Measurements from ENCODE around the gene KIRREL3.

Gene KIRREL3

GRCh38 chr11:126431401-126432064 lies 569.0 kb downstream of the KIRREL3 start:
- Mint-ChIP-seq H3K4me3 (no peak overlapping the region), H3K4me1 (ENCODE audit: low read depth) (peaks cover 6% of the 10 kb centered on the region), H3K27me3 (no peaks in the 10 kb centered on the region), H3K36me3 (ENCODE audit: low read depth) (no peaks in the 10 kb centered on the region), H3K27ac (no peak overlapping the region), H3K9me3 (no peaks in the 10 kb centered on the region)

GRCh38 chr11:126430581-126431335 lies 569.8 kb downstream of the KIRREL3 start:
- no peak overlapping the region for H3K27ac Mint-ChIP-seq
- H3K36me3 Mint-ChIP-seq (ENCODE audit: low read depth): no peaks in the 10 kb centered on the region
- H3K4me3 Mint-ChIP-seq: no peak overlapping the region

GRCh38 chr11:126426820-126427749 lies 573.5 kb downstream of the KIRREL3 start:
- no peaks in the 10 kb centered on the region for H3K9me3 Mint-ChIP-seq
- H3K4me3 Mint-ChIP-seq: no peak overlapping the region
- H3K4me1 Mint-ChIP-seq (ENCODE audit: low read depth): peaks cover 6% of the 10 kb centered on the region
- H3K27me3 Mint-ChIP-seq: no peaks in the 10 kb centered on the region
- no peaks in the 10 kb centered on the region for H3K36me3 Mint-ChIP-seq (ENCODE audit: low read depth)
- no peak overlapping the region for H3K27ac Mint-ChIP-seq

More at GRCh38 chr11:126430581-126431335, 569.8 kb downstream of the KIRREL3 start:
- Mint-ChIP-seq H3K27me3 (no peaks in the 10 kb centered on the region), H3K9me3 (no peaks in the 10 kb centered on the region), H3K4me1 (ENCODE audit: low read depth) (peaks cover 6% of the 10 kb centered on the region)

- H3K4me1 Mint-ChIP-seq (ENCODE audit: low read depth): peaks cover 6% of the 10 kb centered on the region
- H3K4me3 Mint-ChIP-seq: no peak overlapping the region
- H3K9me3 Mint-ChIP-seq: no peaks in the 10 kb centered on the region
- no peaks in the 10 kb centered on the region for H3K36me3 Mint-ChIP-seq (ENCODE audit: low read depth)
- H3K27ac Mint-ChIP-seq: no peak overlapping the region
- H3K27me3 Mint-ChIP-seq: no peaks in the 10 kb centered on the region
These were observed 574.5 kb downstream of the KIRREL3 start for GRCh38 chr11:126426106-126426505.

GRCh38 chr11:126424471-126425039 lies 576.0 kb downstream of the KIRREL3 start:
- Mint-ChIP-seq H3K36me3 (ENCODE audit: low read depth) (no peaks in the 10 kb centered on the region), H3K27ac (no peak overlapping the region), H3K4me1 (ENCODE audit: low read depth) (peaks cover 15% of the 10 kb centered on the region), H3K9me3 (no peaks in the 10 kb centered on the region), H3K4me3 (no peak overlapping the region), H3K27me3 (peaks cover 6% of the 10 kb centered on the region)

- no peak overlapping the region for H3K27ac Mint-ChIP-seq
- H3K27me3 Mint-ChIP-seq: peaks cover 6% of the 10 kb centered on the region
- H3K4me1 Mint-ChIP-seq (ENCODE audit: low read depth): peaks cover 15% of the 10 kb centered on the region
- H3K36me3 Mint-ChIP-seq (ENCODE audit: low read depth): no peaks in the 10 kb centered on the region
- no peak overlapping the region for H3K4me3 Mint-ChIP-seq
- no peaks in the 10 kb centered on the region for H3K9me3 Mint-ChIP-seq
These were observed 576.8 kb downstream of the KIRREL3 start for GRCh38 chr11:126423743-126424142.

- Mint-ChIP-seq H3K9me3 (no peaks in the 10 kb centered on the region), H3K27ac (no peak overlapping the region), H3K36me3 (ENCODE audit: low read depth) (no peaks in the 10 kb centered on the region), H3K4me1 (ENCODE audit: low read depth) (peaks cover 15% of the 10 kb centered on the region), H3K27me3 (peaks cover 10% of the 10 kb centered on the region), H3K4me3 (no peak overlapping the region)
These were observed 577.4 kb downstream of the KIRREL3 start for GRCh38 chr11:126423154-126423553.

- Mint-ChIP-seq H3K27ac (no peak overlapping the region), H3K4me1 (ENCODE audit: low read depth) (peaks cover 15% of the 10 kb centered on the region), H3K27me3 (peaks cover 11% of the 10 kb centered on the region)
These were observed 578.1 kb downstream of the KIRREL3 start for GRCh38 chr11:126422446-126422845.

GRCh38 chr11:126421271-126421671 lies 579.3 kb downstream of the KIRREL3 start:
- no peaks in the 10 kb centered on the region for H3K36me3 Mint-ChIP-seq (ENCODE audit: low read depth)
- peaks cover 11% of the 10 kb centered on the region for H3K4me1 Mint-ChIP-seq (ENCODE audit: low read depth)
- H3K4me3 Mint-ChIP-seq: no peak overlapping the region
- peaks cover 11% of the 10 kb centered on the region for H3K27me3 Mint-ChIP-seq
- H3K27ac Mint-ChIP-seq: no peak overlapping the region
- H3K9me3 Mint-ChIP-seq: no peaks in the 10 kb centered on the region

More at GRCh38 chr11:126422446-126422845, 578.1 kb downstream of the KIRREL3 start:
- H3K36me3 Mint-ChIP-seq (ENCODE audit: low read depth): no peaks in the 10 kb centered on the region
- H3K9me3 Mint-ChIP-seq: no peaks in the 10 kb centered on the region
- no peak overlapping the region for H3K4me3 Mint-ChIP-seq

- Mint-ChIP-seq H3K36me3 (ENCODE audit: low read depth) (no peaks in the 10 kb centered on the region), H3K27me3 (peaks cover 11% of the 10 kb centered on the region), H3K4me1 (ENCODE audit: low read depth) (peaks cover 16% of the 10 kb centered on the region), H3K4me3 (no peak overlapping the region), H3K9me3 (no peaks in the 10 kb centered on the region), H3K27ac (no peak overlapping the region)
These were observed 579.8 kb downstream of the KIRREL3 start for GRCh38 chr11:126420698-126421256.

GRCh38 chr11:126419801-126420697 lies 580.5 kb downstream of the KIRREL3 start:
- Mint-ChIP-seq H3K4me3 (no peak overlapping the region), H3K9me3 (no peaks in the 10 kb centered on the region), H3K27ac (no peak overlapping the region), H3K36me3 (ENCODE audit: low read depth) (no peaks in the 10 kb centered on the region), H3K27me3 (peaks cover 11% of the 10 kb centered on the region), H3K4me1 (ENCODE audit: low read depth) (peaks cover 17% of the 10 kb centered on the region)

- Mint-ChIP-seq H3K4me3 (no peak overlapping the region), H3K27me3 (peaks cover 11% of the 10 kb centered on the region), H3K9me3 (no peaks in the 10 kb centered on the region), H3K36me3 (ENCODE audit: low read depth) (no peaks in the 10 kb centered on the region), H3K27ac (no peak overlapping the region), H3K4me1 (ENCODE audit: low read depth) (peaks cover 17% of the 10 kb centered on the region)
These were observed 581.7 kb downstream of the KIRREL3 start for GRCh38 chr11:126418887-126419286.

- Mint-ChIP-seq H3K4me1 (ENCODE audit: low read depth) (peaks cover 17% of the 10 kb centered on the region), H3K4me3 (no peak overlapping the region), H3K9me3 (no peaks in the 10 kb centered on the region), H3K27ac (no peak overlapping the region), H3K27me3 (peaks cover 11% of the 10 kb centered on the region), H3K36me3 (ENCODE audit: low read depth) (no peaks in the 10 kb centered on the region)
These were observed 583.3 kb downstream of the KIRREL3 start for GRCh38 chr11:126417091-126417862.
